K562 (cell line): ENCODE results near the gene PFN3. TPM values are rescaled to one million over a fixed set of nuclear protein-coding genes. Genes with fewer than 3 reads are reported as not detected.

Experiments
- BRD9 ChIP-seq: fragments of 450-650 bp; IDR thresholded peaks from 2 replicates; pipeline ENCODE4 v1.6.1; 2018; ENCODE audit warnings: low read depth; ENCODE audit not compliant: partially characterized antibody
- CBX1 ChIP-seq: sonication (generic); IDR thresholded peaks from 2 replicates; pipeline ENCODE4 v1.6.1; 2016; ENCODE audit warnings: antibody characterized with exemption, low read depth, mild to moderate bottlenecking
- MXD1 ChIP-seq: fragments of 250-450 bp; sonication (Bioruptor Pico); IDR thresholded peaks from 2 replicates; pipeline ENCODE4 v1.8.0; 2021; ENCODE audit warnings: borderline replicate concordance, mild to moderate bottlenecking, moderate library complexity; ENCODE audit not compliant: poor library complexity, severe bottlenecking
- MXI1 ChIP-seq: IDR thresholded peaks from 2 replicates; pipeline ENCODE4 v1.6.1; 2011; ENCODE audit warnings: low read depth, mild to moderate bottlenecking, improper control_type of control experiment, low read length
- NFIC ChIP-seq: fragments of 450-650 bp; IDR thresholded peaks from 2 replicates; pipeline ENCODE4 v1.6.1; 2017; ENCODE audit warnings: mild to moderate bottlenecking, inconsistent platforms
- RREB1 ChIP-seq: fragments of 250-450 bp; sonication (Bioruptor Pico); IDR thresholded peaks from 2 replicates; pipeline ENCODE4 v1.4.0; 2020
- SOX6 ChIP-seq: fragments of 450-650 bp; IDR thresholded peaks from 2 replicates; pipeline ENCODE4 v1.6.1; 2014; ENCODE audit warnings: mild to moderate bottlenecking
- TEAD1 ChIP-seq, 2 experiments: fragments of 450-650 bp in 1 of 2; sonication (generic) in 1 of 2; formaldehyde crosslinking; IDR thresholded peaks; 2 replicates each; pipeline versions ENCODE4 v1.4.0 to v1.8.0; 2020 to 2022; ENCODE audit warnings: mild to moderate bottlenecking in 2 of 2, missing genetic modification reagents in 1 of 2
- ZNF311 ChIP-seq: fragments of 250-450 bp; sonication (Bioruptor Pico); IDR thresholded peaks from 2 replicates; pipeline ENCODE4 v1.4.0; 2020; ENCODE audit warnings: mild to moderate bottlenecking, moderate library complexity
- ZNF431 ChIP-seq: sonication (generic); formaldehyde crosslinking; IDR thresholded peaks from 2 replicates; pipeline ENCODE4 v1.8.0; 2022; ENCODE audit warnings: mild to moderate bottlenecking, missing genetic modification reagents
- ZNF695 ChIP-seq: fragments of 450-650 bp; formaldehyde crosslinking; IDR thresholded peaks from 2 replicates; pipeline ENCODE4 v1.4.0; 2020; ENCODE audit warnings: mild to moderate bottlenecking, moderate library complexity
- polyA plus RNA-seq, 8 experiments: library from polyadenylated mRNA; depleted of rRNA in 4 of 8; stranded (reverse) in 5 of 8; unstranded in 3 of 8; fragments of >200 nt; fragmentation: Nextera tagmentation in 2 of 8; fragmentation: Illumina TruSeq in 1 of 8; extraction: Ambion mirVana in 2 of 8; extraction: Trizol in 1 of 8; gene quantifications; 2 replicates each; pipeline versions ENCODE4 v1.2.1 to v1.2.3, GENCODE V29; 2011 to 2014; ENCODE audit warnings: inconsistent platforms in 1 of 8, missing spikeins in 1 of 8
- total RNA-seq, 7 experiments: library from RNA; depleted of rRNA in 6 of 7; stranded (reverse); fragments of >200 nt in 6 of 7; fragmentation: Illumina TruSeq in 2 of 7; extraction: Trizol in 2 of 7; gene quantifications; 2 replicates each; pipeline versions ENCODE4 v1.2.1 to v1.2.3, GENCODE V29; 2011 to 2021; ENCODE audit warnings: low replicate concordance in 1 of 7
- TF ChIP-seq, protein P1 (sequence below): sonication (generic); formaldehyde crosslinking; IDR thresholded peaks from 2 replicates; pipeline ENCODE4 v1.8.0; 2022; ENCODE audit warnings: mild to moderate bottlenecking, missing genetic modification reagents, borderline replicate concordance
- TF ChIP-seq, protein P2 (sequence below), 2 experiments: fragments of 200-800 bp in 1 of 2; sonication (Bioruptor generic) in 1 of 2; sonication (generic) in 1 of 2; formaldehyde crosslinking in 1 of 2; IDR thresholded peaks in 1 of 2; conservative IDR thresholded peaks in 1 of 2; 2 replicates each; pipeline versions ENCODE4 v1.5.0 to v1.6.1; 2016 to 2020; ENCODE audit warnings: missing compliant biosample characterization in 1 of 2, missing genetic modification characterization in 1 of 2, missing genetic modification reagents in 1 of 2

PFN3 gene
- total and polyA plus RNA-seq, 9 of the 15 experiments (the other 6 are each of a cell fraction or from before 2014, with no cell fraction given): not detected

DNA sequence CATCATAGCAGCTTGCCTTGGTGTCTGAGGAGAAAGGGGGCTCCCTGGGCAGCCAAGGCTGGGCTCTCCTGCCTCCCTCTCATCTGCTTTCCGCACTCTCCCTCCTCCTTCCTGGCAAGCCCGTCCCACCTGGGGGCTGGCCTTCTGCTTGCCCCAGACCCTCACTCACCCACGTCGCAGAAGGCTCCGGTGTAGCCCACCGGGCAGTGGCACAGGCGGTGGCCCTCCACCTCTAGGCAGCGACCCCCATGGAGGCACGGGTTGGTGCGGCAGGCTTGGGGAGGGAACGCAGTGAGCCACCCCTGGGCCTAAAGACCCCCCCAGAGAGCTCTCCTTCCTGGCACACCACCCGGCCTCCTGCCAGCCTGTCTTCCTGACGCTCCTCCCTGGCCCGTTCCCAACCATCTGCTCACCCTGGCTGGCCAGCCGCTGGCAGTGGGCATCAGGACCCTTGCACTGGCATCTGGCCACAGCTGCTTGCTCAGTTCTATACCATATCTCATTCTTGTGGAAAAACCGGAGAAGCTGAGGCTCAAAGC, 4.2 kb upstream of the PFN3 start (continued):
- TF ChIP-seq RREB1 (CRISPR knock-in tag) (peak; percentile 38; the same call in 1 of the 2 replicates), ZNF695 (CRISPR knock-in tag) (0 out of 2 replicates have a peak, but pooled peaks have one; percentile 33), TEAD1 (CRISPR knock-in tag; IDR thresholded peaks at IDR 0.05) (peak in 1 of 2 experiments; percentile 34; a peak in 1 of 4 replicates), MXD1 (CRISPR knock-in tag) (no peak), BRD9 (peak; percentile 80), SOX6 (no peak), MXI1 (no peak), CBX1 (no peak), ZNF431 (CRISPR knock-in tag) (no peak), NFIC (no peak), ZNF311 (no peak)
- TF ChIP-seq, protein P1, sequence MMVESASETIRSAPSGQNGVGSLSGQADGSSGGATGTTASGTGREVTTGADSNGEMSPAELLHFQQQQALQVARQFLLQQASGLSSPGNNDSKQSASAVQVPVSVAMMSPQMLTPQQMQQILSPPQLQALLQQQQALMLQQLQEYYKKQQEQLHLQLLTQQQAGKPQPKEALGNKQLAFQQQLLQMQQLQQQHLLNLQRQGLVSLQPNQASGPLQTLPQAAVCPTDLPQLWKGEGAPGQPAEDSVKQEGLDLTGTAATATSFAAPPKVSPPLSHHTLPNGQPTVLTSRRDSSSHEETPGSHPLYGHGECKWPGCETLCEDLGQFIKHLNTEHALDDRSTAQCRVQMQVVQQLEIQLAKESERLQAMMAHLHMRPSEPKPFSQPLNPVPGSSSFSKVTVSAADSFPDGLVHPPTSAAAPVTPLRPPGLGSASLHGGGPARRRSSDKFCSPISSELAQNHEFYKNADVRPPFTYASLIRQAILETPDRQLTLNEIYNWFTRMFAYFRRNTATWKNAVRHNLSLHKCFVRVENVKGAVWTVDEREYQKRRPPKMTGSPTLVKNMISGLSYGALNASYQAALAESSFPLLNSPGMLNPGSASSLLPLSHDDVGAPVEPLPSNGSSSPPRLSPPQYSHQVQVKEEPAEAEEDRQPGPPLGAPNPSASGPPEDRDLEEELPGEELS (CRISPR knock-in tag): no peak
- TF ChIP-seq, protein P2, sequence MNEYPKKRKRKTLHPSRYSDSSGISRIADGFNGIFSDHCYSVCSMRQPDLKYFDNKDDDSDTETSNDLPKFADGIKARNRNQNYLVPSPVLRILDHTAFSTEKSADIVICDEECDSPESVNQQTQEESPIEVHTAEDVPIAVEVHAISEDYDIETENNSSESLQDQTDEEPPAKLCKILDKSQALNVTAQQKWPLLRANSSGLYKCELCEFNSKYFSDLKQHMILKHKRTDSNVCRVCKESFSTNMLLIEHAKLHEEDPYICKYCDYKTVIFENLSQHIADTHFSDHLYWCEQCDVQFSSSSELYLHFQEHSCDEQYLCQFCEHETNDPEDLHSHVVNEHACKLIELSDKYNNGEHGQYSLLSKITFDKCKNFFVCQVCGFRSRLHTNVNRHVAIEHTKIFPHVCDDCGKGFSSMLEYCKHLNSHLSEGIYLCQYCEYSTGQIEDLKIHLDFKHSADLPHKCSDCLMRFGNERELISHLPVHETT (CRISPR knock-in tag; conservative IDR thresholded peaks at IDR 0.05 in 1 of 2, IDR thresholded peaks at IDR 0.05 in 1 of 2): 0 out of 4 replicates have a peak, but pooled peaks of 1 of the 2 experiments have one; percentile 8
